GM12878 (cell line): ENCODE results near the gene CLSTN2. TPM values are rescaled to one million over a fixed set of nuclear protein-coding genes. Genes with fewer than 3 reads are reported as not detected.

Source experiments
- ATAC-seq: fragments of 200-7000 bp; cut with Tn5 transposase; 3 replicates; pipeline ENCODE4 v1.9.1; 2020; ENCODE audit warnings: mild to moderate bottlenecking, moderate library complexity
- BruUV-seq: library from RNA; stranded (reverse); fragments of 400-500 nt; replicated peaks from 2 replicates; lab custom pipeline; 2021; lab: Mats Ljungman, UMichigan
- CTCF ChIA-PET: fragments of 300-600 bp; sonication (Branson Sonifier 250); formaldehyde crosslinking; extraction: SDS; loops from one replicate; lab custom pipeline; 2021; ENCODE audit warnings: inconsistent platforms; lab: Yijun Ruan, JAX
- POLR2A ChIA-PET: fragments of 350-600 bp; formaldehyde crosslinking; extraction: SDS; loops from one replicate; lab custom pipeline; 2021; ENCODE audit warnings: inconsistent platforms; lab: Charles Lee
- RAD21 ChIA-PET: fragments of 300-600 bp; sonication (Branson Sonifier 250); formaldehyde crosslinking; loops from one replicate; lab custom pipeline; 2023; ENCODE audit warnings: antibody characterized with exemption; ENCODE audit not compliant: unreplicated experiment; lab: Charles Lee
- SMC1A ChIA-PET: fragments of 300-600 bp; sonication (Branson Sonifier 250); formaldehyde crosslinking; loops from one replicate; lab custom pipeline; 2023; ENCODE audit not compliant: unreplicated experiment, uncharacterized antibody; lab: Charles Lee
- DNase-seq: peaks from one replicate; pipeline ENCODE4 v3.0.0-alpha.2; 2011; ENCODE audit warnings: low read depth, low spot score
- FAIRE-seq: peaks from 3 replicates; lab custom pipeline; 2011; peaks lifted over from hg19 to GRCh38; lab: Jason Lieb, UNC
- H2AFZ ChIP-seq: 2 replicates; pipeline ENCODE4 v1.6.0; 2011; ENCODE audit warnings: low read depth, low read length, control low read depth; ENCODE audit not compliant: control insufficient read depth
- H3K27ac ChIP-seq: 2 replicates; pipeline ENCODE4 v1.5.1; 2011; ENCODE audit warnings: control low read depth; ENCODE audit not compliant: control insufficient read depth, insufficient read depth
- H3K27me3 ChIP-seq, 2 experiments: replicated peaks in 1 of 2; 2 replicates each; pipeline versions ENCODE4 v1.6.0 to v1.6.1; 2011; ENCODE audit warnings: low read length in 1 of 2; ENCODE audit not compliant: control insufficient read depth in 2 of 2, insufficient read depth in 2 of 2
- H3K36me3 ChIP-seq, 2 experiments: 2 replicates each; pipeline ENCODE4 v1.5.1; 2011; ENCODE audit warnings: low read length in 1 of 2; ENCODE audit not compliant: control insufficient read depth in 2 of 2, insufficient read depth in 2 of 2
- H3K4me1 ChIP-seq: 2 replicates; pipeline ENCODE4 v1.6.1; 2011; ENCODE audit warnings: mild to moderate bottlenecking, low read length, moderate library complexity, mixed read lengths; ENCODE audit not compliant: control insufficient read depth, insufficient read depth
- H3K4me2 ChIP-seq: 2 replicates; pipeline ENCODE4 v1.6.0; 2011; ENCODE audit warnings: control low read depth; ENCODE audit not compliant: control insufficient read depth, insufficient read depth
- H3K4me3 ChIP-seq: fragments of 200-600 bp; sonication (generic); 2 replicates; pipeline ENCODE4 v1.5.1; 2016
- H3K79me2 ChIP-seq: 2 replicates; pipeline ENCODE4 v1.6.0; 2011; ENCODE audit warnings: low read length; ENCODE audit not compliant: control insufficient read depth, insufficient read depth
- H3K9ac ChIP-seq: 2 replicates; pipeline ENCODE4 v1.8.0; 2011; ENCODE audit warnings: low read length, control low read depth, mixed read lengths; ENCODE audit not compliant: control insufficient read depth, insufficient read depth
- H3K9me3 ChIP-seq: replicated peaks from 3 replicates; pipeline ENCODE4 v1.5.1; 2011; ENCODE audit warnings: mild to moderate bottlenecking, low read length; ENCODE audit not compliant: control insufficient read depth, insufficient read depth
- H4K20me1 ChIP-seq: 2 replicates; pipeline ENCODE4 v1.6.0; 2011; ENCODE audit not compliant: control insufficient read depth, insufficient read depth
- CBFB ChIP-seq: IDR thresholded peaks from 2 replicates; pipeline ENCODE4 v1.6.1; 2016; ENCODE audit warnings: antibody characterized with exemption, low read depth
- CBX3 ChIP-seq: fragments of 200-600 bp; sonication (generic); IDR thresholded peaks from 2 replicates; pipeline ENCODE4 v1.6.1; 2016; ENCODE audit warnings: low read depth, borderline replicate concordance
- CBX5 ChIP-seq: sonication (generic); IDR thresholded peaks from 2 replicates; pipeline ENCODE4 v1.6.1; 2016; ENCODE audit warnings: low read depth, moderate library complexity, mild to moderate bottlenecking, inconsistent platforms
- CEBPZ ChIP-seq: fragments of 150-350 bp; IDR thresholded peaks from 2 replicates; pipeline ENCODE4 v1.6.1; 2016; ENCODE audit warnings: low read depth, low read length
- IRF4 ChIP-seq: IDR thresholded peaks from 2 replicates; pipeline ENCODE4 v1.6.1; 2011; ENCODE audit warnings: low read depth, low read length
- KLF5 ChIP-seq: fragments of 450-650 bp; IDR thresholded peaks from 2 replicates; pipeline ENCODE4 v1.6.1; 2014; ENCODE audit warnings: mild to moderate bottlenecking; ENCODE audit not compliant: partially characterized antibody
- MEF2B ChIP-seq: fragments of 450-650 bp; IDR thresholded peaks from 2 replicates; pipeline ENCODE4 v1.6.1; 2018; ENCODE audit warnings: mild to moderate bottlenecking, moderate library complexity; ENCODE audit not compliant: partially characterized antibody, poor library complexity, severe bottlenecking
- POLR2AphosphoS2 ChIP-seq: IDR thresholded peaks from 2 replicates; pipeline ENCODE4 v1.6.1; 2011; ENCODE audit warnings: low read depth, mild to moderate bottlenecking, low read length, improper control_type of control experiment, moderate library complexity
- RELA ChIP-seq: fragments of 450-650 bp; IDR thresholded peaks from 2 replicates; pipeline ENCODE4 v1.8.0; 2014; ENCODE audit warnings: borderline replicate concordance; ENCODE audit not compliant: partially characterized antibody
- SUZ12 ChIP-seq: fragments of 200-600 bp; sonication (generic); IDR thresholded peaks from one replicate; pipeline ENCODE4 v1.6.1; 2018; ENCODE audit warnings: antibody characterized with exemption, mild to moderate bottlenecking; ENCODE audit not compliant: unreplicated experiment
- TBL1XR1 ChIP-seq: IDR thresholded peaks from 2 replicates; pipeline ENCODE4 v1.6.1; 2012; ENCODE audit warnings: low read depth, low read length, improper control_type of control experiment
- TCF3 ChIP-seq: IDR thresholded peaks from 2 replicates; pipeline ENCODE4 v1.6.1; 2012; ENCODE audit warnings: low read depth, mild to moderate bottlenecking, low read length, borderline replicate concordance; ENCODE audit not compliant: insufficient read depth
- YBX1 ChIP-seq: fragments of 450-650 bp; IDR thresholded peaks from 2 replicates; pipeline ENCODE4 v1.6.1; 2016; ENCODE audit warnings: antibody characterized with exemption
- ZNF384 ChIP-seq: IDR thresholded peaks from 2 replicates; pipeline ENCODE4 v1.6.1; 2012; ENCODE audit warnings: low read depth, mild to moderate bottlenecking, low read length, improper control_type of control experiment, borderline replicate concordance
- WGBS: methylation state at CpG from one replicate; pipeline ENCODE4 v1.1.6; 2016; ENCODE audit warnings: low lambda C conversion rate; ENCODE audit not compliant: insufficient replicate concordance, insufficient coverage; ENCODE audit errors: missing lambda C conversion rate; 5-methylcytosine and 5-hydroxymethylcytosine counted together
- in situ Hi-C: fragments of 300-500 bp; cut with MboI; formaldehyde crosslinking; loops from 9 replicates; pipeline ENCODE4 v1.14.3; 2018; ENCODE audit warnings: mixed read lengths
- intact Hi-C: fragments of 100-400 bp; cut with micrococcal nuclease; formaldehyde crosslinking; loops from one replicate; pipeline ENCODE4 v1.14.2; 2022; ENCODE audit not compliant: unreplicated experiment
- polyA plus RNA-seq, 11 experiments: library from polyadenylated mRNA; depleted of rRNA in 4 of 11; unstranded in 6 of 11; stranded (reverse) in 5 of 11; fragments of >200 nt; fragmentation: Nextera tagmentation in 4 of 11; fragmentation: Illumina TruSeq in 1 of 11; extraction: Ambion mirVana in 4 of 11; extraction: Trizol in 1 of 11; gene quantifications; 1 replicate in 1 of 11; 2 replicates in 10 of 11; pipeline versions ENCODE4 v1.2.1 to v1.2.3, GENCODE V29; 2011 to 2016; ENCODE audit warnings: inconsistent platforms in 2 of 11, missing spikeins in 2 of 11, low read depth in 1 of 11
- total RNA-seq, 4 experiments: library from RNA; depleted of rRNA in 3 of 4; stranded (reverse); fragments of >200 nt in 3 of 4; fragmentation: Illumina TruSeq in 1 of 4; extraction: Trizol in 1 of 4; gene quantifications; 2 replicates each; pipeline versions ENCODE4 v1.2.1 to v1.2.3, GENCODE V29; 2013 to 2021
- TF ChIP-seq, protein P1 (sequence below): IDR thresholded peaks from 2 replicates; pipeline ENCODE4 v1.6.1; 2012; ENCODE audit warnings: low read depth, low read length, improper control_type of control experiment

CLSTN2 gene
- total and polyA plus RNA-seq, 10 of the 15 experiments (the other 5 are each of a cell fraction or from before 2014, with no cell fraction given): under 0.01 to 0.10 (median under 0.01) TPM; not detected in 5

DNA sequence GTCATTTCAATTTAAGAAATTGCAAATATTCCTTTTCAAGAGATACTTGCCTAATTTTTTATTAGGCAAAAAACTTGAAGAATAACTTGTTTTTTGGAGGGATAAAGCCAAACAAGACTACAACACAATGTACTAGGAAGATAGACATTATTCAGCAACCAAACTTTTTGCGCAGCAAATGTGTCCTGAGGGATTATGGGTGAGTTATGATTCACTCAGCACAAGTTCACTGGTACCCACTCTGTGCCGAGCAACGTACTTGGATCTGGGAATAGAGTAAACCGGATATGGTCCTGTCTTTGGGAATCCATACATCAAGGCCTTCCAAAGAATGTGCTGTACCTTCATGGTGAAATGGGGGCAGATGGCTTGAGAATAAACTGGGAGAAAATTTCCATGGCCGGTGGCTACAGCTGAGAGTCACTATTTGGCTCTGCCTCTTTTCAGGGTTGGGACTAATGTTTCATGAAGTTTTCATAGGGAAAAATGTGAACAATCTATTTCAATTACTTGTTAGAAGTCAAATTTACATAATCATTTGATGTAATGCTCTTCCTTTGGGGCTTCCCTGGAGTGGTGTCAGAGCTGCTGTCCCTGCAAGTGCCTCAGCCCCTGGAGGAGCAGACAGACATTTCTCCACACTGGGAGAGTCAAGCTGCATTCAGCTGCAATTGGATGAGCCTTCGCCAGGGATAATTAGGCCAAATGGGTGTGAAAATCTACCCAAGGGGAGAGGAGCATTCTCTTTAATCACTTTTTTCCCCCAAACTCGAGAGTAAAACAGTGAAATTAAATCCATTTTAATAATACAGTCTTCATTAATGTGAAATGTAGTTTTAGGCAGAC, 315.2 kb downstream of the CLSTN2 start:
- Histone ChIP-seq H2AFZ (no peak overlapping the region), H3K27ac (no peak overlapping the region), H3K79me2 (no peaks in the 10 kb centered on the region), H3K4me2 (no peak overlapping the region), H3K27me3 (no peaks in the 10 kb centered on the region), H3K4me1 (no peaks in the 10 kb centered on the region), H3K9me3 (no peaks in the 10 kb centered on the region), H3K36me3 (no peaks in the 10 kb centered on the region), H3K4me3 (no peak overlapping the region), H3K9ac (no peak overlapping the region), H4K20me1 (no peaks in the 10 kb centered on the region; the same call in 1 of the 2 replicates)
- no peak for DNase-seq
- ChIA-PET CTCF (interaction anchor here (1.5 kb wide), 1 partner anchor 32 kb away, joined by 3 read pairs; no protein-coding TSS in a partner anchor), SMC1A (no interaction called here), POLR2A (no interaction called here), RAD21 (no interaction called here)
- in situ Hi-C loops: no loop called here
- WGBS: 36% methylated on average over 7 of the region's 7 CpGs
- intact Hi-C loops: no loop called here
- no peak for FAIRE-seq
- TF ChIP-seq TBL1XR1: no peak
- TF ChIP-seq ZNF384: no peak
- TF ChIP-seq MEF2B: no peak
- no peak for TF ChIP-seq YBX1
- TF ChIP-seq, protein P1, sequence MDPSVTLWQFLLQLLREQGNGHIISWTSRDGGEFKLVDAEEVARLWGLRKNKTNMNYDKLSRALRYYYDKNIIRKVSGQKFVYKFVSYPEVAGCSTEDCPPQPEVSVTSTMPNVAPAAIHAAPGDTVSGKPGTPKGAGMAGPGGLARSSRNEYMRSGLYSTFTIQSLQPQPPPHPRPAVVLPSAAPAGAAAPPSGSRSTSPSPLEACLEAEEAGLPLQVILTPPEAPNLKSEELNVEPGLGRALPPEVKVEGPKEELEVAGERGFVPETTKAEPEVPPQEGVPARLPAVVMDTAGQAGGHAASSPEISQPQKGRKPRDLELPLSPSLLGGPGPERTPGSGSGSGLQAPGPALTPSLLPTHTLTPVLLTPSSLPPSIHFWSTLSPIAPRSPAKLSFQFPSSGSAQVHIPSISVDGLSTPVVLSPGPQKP: no peak
- no peak for TF ChIP-seq IRF4
- no peak for TF ChIP-seq CEBPZ
- no peak for TF ChIP-seq CBX3
- TF ChIP-seq POLR2AphosphoS2: no peak
- no peak for TF ChIP-seq CBFB
- TF ChIP-seq KLF5: no peak
- no peak for TF ChIP-seq CBX5
- TF ChIP-seq TCF3: no peak
- TF ChIP-seq SUZ12: no peak
- no peak for TF ChIP-seq RELA
- no TSS peak for BruUV-seq
- ATAC-seq: no peak
